Measurements from ENCODE around the gene ALDH1L2.

GRCh38 chr12:105047308-105047707, 37.0 kb downstream of the ALDH1L2 start:
- TF ChIP-seq CTCF (IDR thresholded peaks at IDR 0.05) (no peak), POLR2A (IDR thresholded peaks at IDR 0.05) (no peak)
